ENCODE data around the gene CRYBG1.

DNA sequence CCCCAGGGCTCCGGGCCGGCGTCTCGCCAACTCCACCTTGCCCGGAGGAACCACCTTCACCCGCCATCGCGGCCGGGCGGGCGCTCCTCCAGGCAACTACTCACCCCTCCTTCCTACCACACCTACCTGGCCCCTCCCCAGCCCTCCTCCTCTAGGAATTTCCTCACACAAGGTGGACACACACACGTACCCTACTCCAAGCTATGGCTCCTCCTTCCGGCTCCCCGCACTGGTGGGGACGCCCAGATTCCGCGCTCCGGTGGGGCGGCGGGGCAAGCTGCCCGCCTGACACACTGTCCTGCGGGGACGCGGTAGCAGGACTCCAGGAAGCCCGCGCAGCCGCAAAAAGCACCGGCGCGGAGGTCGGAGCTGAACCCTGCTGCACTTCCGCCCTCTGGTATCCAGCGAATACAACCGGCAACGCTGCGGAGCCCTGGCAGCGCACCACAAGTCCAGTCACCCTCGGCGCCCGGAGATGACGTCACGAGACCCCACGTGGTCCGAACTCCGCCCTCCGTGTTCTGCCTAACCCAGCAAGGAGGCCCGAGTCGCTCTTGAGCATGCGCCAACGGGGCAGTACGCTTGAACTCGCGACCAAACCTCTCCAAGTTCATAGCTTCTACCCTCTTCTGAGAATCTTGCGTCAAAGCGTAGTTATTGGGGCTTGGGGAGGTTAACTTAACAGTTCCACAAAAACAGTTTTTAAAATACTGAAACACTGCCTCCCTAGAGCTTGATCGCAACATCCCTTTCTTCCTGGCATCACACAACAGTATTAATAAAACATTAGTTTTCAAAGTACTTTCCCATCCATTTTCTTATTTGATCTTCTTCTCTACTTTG, 35.0 kb upstream of the CRYBG1 start, which contains the start of gene ATG5:
- TF ChIP-seq, protein P1, sequence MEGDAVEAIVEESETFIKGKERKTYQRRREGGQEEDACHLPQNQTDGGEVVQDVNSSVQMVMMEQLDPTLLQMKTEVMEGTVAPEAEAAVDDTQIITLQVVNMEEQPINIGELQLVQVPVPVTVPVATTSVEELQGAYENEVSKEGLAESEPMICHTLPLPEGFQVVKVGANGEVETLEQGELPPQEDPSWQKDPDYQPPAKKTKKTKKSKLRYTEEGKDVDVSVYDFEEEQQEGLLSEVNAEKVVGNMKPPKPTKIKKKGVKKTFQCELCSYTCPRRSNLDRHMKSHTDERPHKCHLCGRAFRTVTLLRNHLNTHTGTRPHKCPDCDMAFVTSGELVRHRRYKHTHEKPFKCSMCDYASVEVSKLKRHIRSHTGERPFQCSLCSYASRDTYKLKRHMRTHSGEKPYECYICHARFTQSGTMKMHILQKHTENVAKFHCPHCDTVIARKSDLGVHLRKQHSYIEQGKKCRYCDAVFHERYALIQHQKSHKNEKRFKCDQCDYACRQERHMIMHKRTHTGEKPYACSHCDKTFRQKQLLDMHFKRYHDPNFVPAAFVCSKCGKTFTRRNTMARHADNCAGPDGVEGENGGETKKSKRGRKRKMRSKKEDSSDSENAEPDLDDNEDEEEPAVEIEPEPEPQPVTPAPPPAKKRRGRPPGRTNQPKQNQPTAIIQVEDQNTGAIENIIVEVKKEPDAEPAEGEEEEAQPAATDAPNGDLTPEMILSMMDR (IDR thresholded peaks at IDR 0.05): no peak
- no peak for TF ChIP-seq POLR2A (IDR thresholded peaks at IDR 0.05)

Measured in lower leg skin (tissue), 3 donors.